H9 (cell line): Measurements from ENCODE around the gene ATG13. TPM values are rescaled to one million over a fixed set of nuclear protein-coding genes. Genes with fewer than 3 reads are reported as not detected.

Experiments used
- DNase-seq: peaks from one replicate; pipeline ENCODE4 v3.0.0-alpha.2; 2017
- H2AFZ ChIP-seq: one replicate; pipeline ENCODE4 v1.6.1; 2013; ENCODE audit warnings: mild to moderate bottlenecking, low read length, control low read depth, moderate library complexity
- H2AK5ac ChIP-seq: 2 replicates; pipeline ENCODE4 v1.6.1; 2013; ENCODE audit warnings: low read length, control low read depth, mixed read lengths; ENCODE audit not compliant: insufficient read length
- H2BK120ac ChIP-seq: one replicate; pipeline ENCODE4 v1.6.1; 2013; ENCODE audit warnings: low read depth, mild to moderate bottlenecking, low read length, control low read depth, inconsistent platforms; ENCODE audit not compliant: poor library complexity, severe bottlenecking
- H2BK12ac ChIP-seq: 2 replicates; pipeline ENCODE4 v1.6.1; 2013; ENCODE audit warnings: low read length, control low read depth, mixed read lengths, low read depth; ENCODE audit not compliant: insufficient read length
- H2BK15ac ChIP-seq: 2 replicates; pipeline ENCODE4 v1.6.1; 2013; ENCODE audit warnings: low read depth, low read length, control low read depth
- H2BK20ac ChIP-seq: one replicate; pipeline ENCODE4 v1.6.1; 2013; ENCODE audit warnings: low read depth, mild to moderate bottlenecking, low read length, control low read depth, inconsistent platforms; ENCODE audit not compliant: poor library complexity, severe bottlenecking
- H2BK5ac ChIP-seq: 2 replicates; pipeline ENCODE4 v1.6.1; 2013; ENCODE audit warnings: low read length, control low read depth, mixed read lengths; ENCODE audit not compliant: insufficient read length
- H3K14ac ChIP-seq: 2 replicates; pipeline ENCODE4 v1.6.1; 2013; ENCODE audit warnings: low read length, control low read depth; ENCODE audit not compliant: insufficient read depth
- H3K18ac ChIP-seq: 2 replicates; pipeline ENCODE4 v1.6.1; 2013; ENCODE audit warnings: low read depth, mild to moderate bottlenecking, mixed read lengths, low read length, control low read depth; ENCODE audit not compliant: insufficient read length
- H3K23ac ChIP-seq: 2 replicates; pipeline ENCODE4 v1.6.1; 2013; ENCODE audit warnings: low read length, control low read depth, mixed read lengths, low read depth; ENCODE audit not compliant: insufficient read length
- H3K23me2 ChIP-seq: 2 replicates; pipeline ENCODE4 v1.6.1; 2013; ENCODE audit warnings: low read depth, mild to moderate bottlenecking, mixed read lengths, low read length, control low read depth; ENCODE audit not compliant: insufficient read length, poor library complexity, severe bottlenecking
- H3K27ac ChIP-seq: 2 replicates; pipeline ENCODE4 v1.5.1; 2013; ENCODE audit warnings: low read length, control low read depth, mixed read lengths, low read depth; ENCODE audit not compliant: insufficient read length
- H3K27me3 ChIP-seq: 2 replicates; pipeline ENCODE4 v1.6.1; 2013; ENCODE audit warnings: low read length, control low read depth, inconsistent platforms; ENCODE audit not compliant: insufficient read depth
- H3K4ac ChIP-seq: 2 replicates; pipeline ENCODE4 v1.6.1; 2013; ENCODE audit warnings: low read depth, mild to moderate bottlenecking, control low read depth, inconsistent platforms, low read length, moderate library complexity
- H3K4me1 ChIP-seq: 2 replicates; pipeline ENCODE4 v1.6.1; 2013; ENCODE audit warnings: low read length, control low read depth, inconsistent platforms; ENCODE audit not compliant: insufficient read depth
- H3K4me2 ChIP-seq: 2 replicates; pipeline ENCODE4 v1.6.1; 2013; ENCODE audit warnings: low read length, control low read depth, mixed read lengths; ENCODE audit not compliant: insufficient read length, insufficient read depth
- H3K56ac ChIP-seq: 2 replicates; pipeline ENCODE4 v1.6.1; 2013; ENCODE audit warnings: low read depth, mild to moderate bottlenecking, mixed read lengths, low read length, control low read depth; ENCODE audit not compliant: insufficient read length
- H3K79me1 ChIP-seq: 2 replicates; pipeline ENCODE4 v1.6.1; 2013; ENCODE audit warnings: low read depth, mild to moderate bottlenecking, moderate library complexity, low read length, control low read depth, inconsistent platforms; ENCODE audit not compliant: insufficient read depth, poor library complexity, severe bottlenecking
- H3K79me2 ChIP-seq: 2 replicates; pipeline ENCODE4 v1.6.1; 2013; ENCODE audit warnings: low read length, control low read depth, inconsistent platforms; ENCODE audit not compliant: insufficient read depth
- H3K9ac ChIP-seq: 2 replicates; pipeline ENCODE4 v1.6.1; 2013; ENCODE audit warnings: low read length, control low read depth, mixed read lengths; ENCODE audit not compliant: insufficient read length; ENCODE audit errors: extremely low read depth
- H3K9me3 ChIP-seq: one replicate; pipeline ENCODE4 v1.6.1; 2013; ENCODE audit warnings: low read depth, low read length, inconsistent platforms; ENCODE audit not compliant: control insufficient read depth
- H3T11ph ChIP-seq: one replicate; pipeline ENCODE4 v1.6.1; 2013; ENCODE audit warnings: mild to moderate bottlenecking, low read length, control low read depth, inconsistent platforms
- H4K20me1 ChIP-seq: one replicate; pipeline ENCODE4 v1.6.1; 2013; ENCODE audit not compliant: control insufficient read depth, insufficient read length, insufficient read depth
- H4K5ac ChIP-seq: 2 replicates; pipeline ENCODE4 v1.6.1; 2013; ENCODE audit warnings: low read depth, mild to moderate bottlenecking, mixed read lengths, low read length, control low read depth; ENCODE audit not compliant: insufficient read length
- H4K8ac ChIP-seq: replicated peaks from 2 replicates; pipeline ENCODE4 v1.6.1; 2013; ENCODE audit warnings: low read length, control low read depth, mixed read lengths, low read depth; ENCODE audit not compliant: insufficient read length
- H4K91ac ChIP-seq: 2 replicates; pipeline ENCODE4 v1.6.1; 2013; ENCODE audit warnings: low read depth, mild to moderate bottlenecking, moderate library complexity, mixed read lengths, low read length, control low read depth; ENCODE audit not compliant: insufficient read length
- H3K27ac Mint-ChIP-seq, 3 experiments: 2 replicates in 2 of 3; 3 replicates in 1 of 3; pipeline ENCODE4 v1.8.0; 2020 to 2021; ENCODE audit warnings: mixed read lengths in 3 of 3, mild to moderate bottlenecking in 1 of 3, moderate library complexity in 1 of 3
- H3K27me3 Mint-ChIP-seq: 2 replicates; pipeline ENCODE4 v1.8.0; 2021; ENCODE audit warnings: low read depth, mild to moderate bottlenecking, moderate library complexity, mixed read lengths
- H3K36me3 Mint-ChIP-seq, 3 experiments: 2 replicates in 2 of 3; 3 replicates in 1 of 3; pipeline ENCODE4 v1.8.0; 2020 to 2021; ENCODE audit warnings: low read depth in 3 of 3, mixed read lengths in 3 of 3; ENCODE audit not compliant: insufficient read depth in 1 of 3
- H3K4me1 Mint-ChIP-seq, 2 experiments: 2 replicates each; pipeline ENCODE4 v1.8.0; 2020; ENCODE audit warnings: mixed read lengths in 2 of 2
- H3K4me3 Mint-ChIP-seq, 2 experiments: 2 replicates in 1 of 2; 3 replicates in 1 of 2; pipeline ENCODE4 v1.8.0; 2020 to 2021; ENCODE audit warnings: mild to moderate bottlenecking in 2 of 2, mixed read lengths in 2 of 2, moderate library complexity in 1 of 2
- H3K9me3 Mint-ChIP-seq, 2 experiments: 2 replicates in 1 of 2; 3 replicates in 1 of 2; pipeline ENCODE4 v1.8.0; 2020; ENCODE audit warnings: mild to moderate bottlenecking in 2 of 2, mixed read lengths in 2 of 2, moderate library complexity in 1 of 2
- WGBS: extraction: QIAGEN DNeasy Blood & Tissue Kit; methylation state at CpG from one replicate; pipeline ENCODE4 v1.1.7; 2013; ENCODE audit warnings: missing lambda C conversion rate, low lambda C conversion rate, mixed read lengths; ENCODE audit not compliant: insufficient read length; ENCODE audit errors: extremely low coverage; 5-methylcytosine and 5-hydroxymethylcytosine counted together
- total RNA-seq: library from RNA; stranded (reverse); gene quantifications from 2 replicates; pipeline ENCODE4 v1.2.1, GENCODE V29; 2021
- TF ChIP-seq, protein P1 (sequence below): fragments of 200-600 bp; sonication (generic); conservative IDR thresholded peaks from 3 replicates; pipeline ENCODE4 v1.8.0; 2021; ENCODE audit warnings: antibody characterized with exemption, mild to moderate bottlenecking

Gene ATG13
- total RNA-seq, 1 experiment from 2014 or later: 79.1 TPM

DNA sequence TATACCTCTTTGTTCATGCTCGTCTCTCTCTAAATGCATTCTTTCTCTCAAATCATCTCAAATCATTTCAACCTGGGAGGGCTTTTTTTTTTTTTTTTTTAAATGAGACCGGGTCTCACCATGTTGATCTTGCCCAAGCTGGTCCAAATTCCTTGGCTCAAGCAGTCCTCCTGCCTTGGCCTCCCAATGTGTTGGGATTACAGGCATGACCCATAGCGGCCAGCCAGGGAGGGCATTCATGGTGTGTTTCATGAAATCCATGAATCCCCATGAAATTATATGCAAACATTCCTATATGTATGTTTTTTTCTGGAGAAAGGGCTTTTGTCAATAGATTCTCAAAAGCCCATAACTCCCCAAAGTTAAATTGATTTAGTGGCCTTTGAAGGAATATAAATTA lies 26.2 kb downstream of the ATG13 start:
- no peak overlapping the region for H2BK15ac ChIP-seq
- H3K79me1 ChIP-seq: no peaks in the 10 kb centered on the region
- H2AK5ac ChIP-seq: no peak overlapping the region
- H2BK5ac ChIP-seq: no peak overlapping the region
- H4K5ac ChIP-seq: no peak overlapping the region
- no peak overlapping the region for H2BK120ac ChIP-seq
- H3K14ac ChIP-seq: no peak overlapping the region
- H3K4me3 Mint-ChIP-seq: no peak overlapping the region
- no peak overlapping the region for H2BK12ac ChIP-seq
- no peak for DNase-seq
- no peak overlapping the region for H2AFZ ChIP-seq
- H3K4me2 ChIP-seq: no peak overlapping the region
- WGBS: no CpG with 5 or more reads among the region's 3 CpGs
- no peak overlapping the region for H4K8ac ChIP-seq
- no peak overlapping the region for H3K9ac ChIP-seq
- H3K4ac ChIP-seq: no peak overlapping the region
- no peaks in the 10 kb centered on the region for H3K23me2 ChIP-seq
- H3K4me1 ChIP-seq: no peaks in the 10 kb centered on the region
- H3K18ac ChIP-seq: no peak overlapping the region
- no peak overlapping the region for H3K27ac Mint-ChIP-seq
- no peak overlapping the region for H3K56ac ChIP-seq
- no peaks in the 10 kb centered on the region for H3K27me3 ChIP-seq
- H4K20me1 ChIP-seq: no peaks in the 10 kb centered on the region
- H3K9me3 Mint-ChIP-seq: no peaks in the 10 kb centered on the region
- H3K23ac ChIP-seq: no peak overlapping the region
- H4K91ac ChIP-seq: no peak overlapping the region
- no peaks in the 10 kb centered on the region for H3K79me2 ChIP-seq
- H2BK20ac ChIP-seq: no peak overlapping the region
- H3K36me3 Mint-ChIP-seq: peaks cover 12 to 59% (median 45%) of the 10 kb centered on the region in 3 experiments
- TF ChIP-seq, protein P1, sequence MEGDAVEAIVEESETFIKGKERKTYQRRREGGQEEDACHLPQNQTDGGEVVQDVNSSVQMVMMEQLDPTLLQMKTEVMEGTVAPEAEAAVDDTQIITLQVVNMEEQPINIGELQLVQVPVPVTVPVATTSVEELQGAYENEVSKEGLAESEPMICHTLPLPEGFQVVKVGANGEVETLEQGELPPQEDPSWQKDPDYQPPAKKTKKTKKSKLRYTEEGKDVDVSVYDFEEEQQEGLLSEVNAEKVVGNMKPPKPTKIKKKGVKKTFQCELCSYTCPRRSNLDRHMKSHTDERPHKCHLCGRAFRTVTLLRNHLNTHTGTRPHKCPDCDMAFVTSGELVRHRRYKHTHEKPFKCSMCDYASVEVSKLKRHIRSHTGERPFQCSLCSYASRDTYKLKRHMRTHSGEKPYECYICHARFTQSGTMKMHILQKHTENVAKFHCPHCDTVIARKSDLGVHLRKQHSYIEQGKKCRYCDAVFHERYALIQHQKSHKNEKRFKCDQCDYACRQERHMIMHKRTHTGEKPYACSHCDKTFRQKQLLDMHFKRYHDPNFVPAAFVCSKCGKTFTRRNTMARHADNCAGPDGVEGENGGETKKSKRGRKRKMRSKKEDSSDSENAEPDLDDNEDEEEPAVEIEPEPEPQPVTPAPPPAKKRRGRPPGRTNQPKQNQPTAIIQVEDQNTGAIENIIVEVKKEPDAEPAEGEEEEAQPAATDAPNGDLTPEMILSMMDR: no peak
- no peaks in the 10 kb centered on the region for H3K4me1 Mint-ChIP-seq
- H3T11ph ChIP-seq: no peak overlapping the region
- H3K9me3 ChIP-seq: no peaks in the 10 kb centered on the region
- H3K27ac ChIP-seq: no peak overlapping the region
- no peaks in the 10 kb centered on the region for H3K27me3 Mint-ChIP-seq
